GM18909 (cell line): Measurements from ENCODE around the gene BASP1.

Experiments
- ATAC-seq: cut with Tn5 transposase; IDR thresholded peaks from one replicate; pipeline ENCODE4 v1.9.1; 2021; ENCODE audit warnings: mild to moderate bottlenecking; ENCODE audit not compliant: unreplicated experiment, poor library complexity

The BASP1 gene

GRCh38 chr5:17221843-17222636, 4.6 kb downstream of the BASP1 start:
- peak; percentile 25 for ATAC-seq

GRCh38 chr5:17222664-17223063, 5.2 kb downstream of the BASP1 start:
- ATAC-seq = no peak

- peak; percentile 41 for ATAC-seq
Measured at GRCh38 chr5:17223367-17224185, 6.1 kb downstream of the BASP1 start.

- ATAC-seq = peak; percentile 57
Measured at GRCh38 chr5:17224858-17225511, 7.6 kb downstream of the BASP1 start.

- no peak for ATAC-seq
Measured at GRCh38 chr5:17225520-17225919, 8.1 kb downstream of the BASP1 start.

- ATAC-seq = no peak
Measured at GRCh38 chr5:17227868-17228267, 10.4 kb downstream of the BASP1 start.

- peak; percentile 65 for ATAC-seq
Measured at GRCh38 chr5:17228821-17229291, 11.4 kb downstream of the BASP1 start.

GRCh38 chr5:17229313-17229712, 11.9 kb downstream of the BASP1 start:
- ATAC-seq = peak; percentile 36

GRCh38 chr5:17230191-17230590, 12.8 kb downstream of the BASP1 start:
- no peak for ATAC-seq

GRCh38 chr5:17230808-17231525, 13.5 kb downstream of the BASP1 start:
- no peak for ATAC-seq

GRCh38 chr5:17232405-17232804, 15.0 kb downstream of the BASP1 start:
- no peak for ATAC-seq

- no peak for ATAC-seq
Measured at GRCh38 chr5:17233488-17233887, 16.1 kb downstream of the BASP1 start.

GRCh38 chr5:17234374-17234773, 16.9 kb downstream of the BASP1 start:
- no peak for ATAC-seq

GRCh38 chr5:17235731-17236330, 18.4 kb downstream of the BASP1 start:
- no peak for ATAC-seq

GRCh38 chr5:17238521-17239041, 21.1 kb downstream of the BASP1 start:
- ATAC-seq = no peak

GRCh38 chr5:17239953-17240352, 22.5 kb downstream of the BASP1 start:
- no peak for ATAC-seq

- ATAC-seq = no peak
Measured at GRCh38 chr5:17240487-17240886, 23.1 kb downstream of the BASP1 start.

- no peak for ATAC-seq
Measured at GRCh38 chr5:17241635-17242034, 24.2 kb downstream of the BASP1 start.

GRCh38 chr5:17243287-17244063, 26.0 kb downstream of the BASP1 start:
- peak; percentile 46 for ATAC-seq
